ENCODE results near the gene RAX2.

Gene RAX2

DNA sequence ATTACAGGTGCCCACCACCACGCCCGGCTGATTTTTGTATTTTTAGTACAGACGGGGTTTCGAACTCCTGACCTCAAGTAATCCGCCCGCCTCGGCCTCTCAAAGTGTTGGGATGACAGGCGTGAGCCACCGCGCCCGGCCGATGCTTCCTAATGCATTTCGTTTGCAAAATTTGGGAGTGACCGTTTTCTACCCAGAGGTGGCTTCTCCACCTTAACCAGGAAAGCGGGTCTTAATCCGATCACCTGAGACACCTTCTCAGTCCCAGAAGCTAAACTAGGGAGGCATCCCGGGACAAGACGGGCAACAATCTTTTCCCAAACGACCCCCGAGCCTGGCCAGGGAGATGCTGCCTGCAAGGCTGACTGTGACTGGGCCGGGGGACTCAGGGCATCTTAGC, 29.0 kb upstream of the RAX2 start:
- no peak for DNase-seq

DNA sequence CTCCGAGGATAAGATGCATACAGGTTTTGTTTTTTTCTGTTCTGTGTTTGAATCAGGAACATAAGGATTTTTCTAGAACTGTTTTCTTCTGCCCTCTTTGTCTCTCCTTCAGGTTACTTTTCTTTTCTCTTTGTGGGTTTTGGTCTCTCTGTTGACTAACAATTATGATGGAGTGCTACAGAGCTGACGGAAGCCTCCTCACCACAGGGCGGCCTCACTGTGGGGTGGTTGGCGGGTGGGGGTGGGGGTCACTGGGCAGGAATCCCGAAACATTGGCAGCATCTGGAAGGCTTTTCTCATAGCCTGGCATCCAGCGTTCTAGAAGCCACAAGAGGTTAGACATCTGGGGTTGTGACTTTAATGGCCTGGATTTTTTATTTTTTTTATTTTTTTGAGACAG, 26.1 kb upstream of the RAX2 start:
- no peak for DNase-seq

DNA sequence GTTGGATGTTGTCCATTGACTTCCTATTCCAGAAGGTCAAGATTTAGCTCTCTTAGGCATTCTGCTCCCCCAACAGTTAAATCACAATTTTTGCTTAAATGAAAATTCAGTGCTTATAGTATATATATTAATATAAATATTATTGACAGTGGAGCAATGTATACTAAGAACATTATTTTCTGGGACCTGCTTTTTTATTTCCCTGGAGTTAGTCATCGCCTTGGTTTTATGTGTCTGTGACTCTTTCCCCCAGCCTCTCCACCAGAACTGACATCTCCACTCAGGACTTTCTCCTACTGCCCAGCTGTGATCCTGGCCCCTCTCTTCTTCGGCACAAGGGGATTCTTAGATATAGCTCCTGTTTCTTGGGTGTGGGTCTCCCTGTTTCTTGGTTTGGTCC, 24.3 kb upstream of the RAX2 start:
- no peak for DNase-seq

DNA sequence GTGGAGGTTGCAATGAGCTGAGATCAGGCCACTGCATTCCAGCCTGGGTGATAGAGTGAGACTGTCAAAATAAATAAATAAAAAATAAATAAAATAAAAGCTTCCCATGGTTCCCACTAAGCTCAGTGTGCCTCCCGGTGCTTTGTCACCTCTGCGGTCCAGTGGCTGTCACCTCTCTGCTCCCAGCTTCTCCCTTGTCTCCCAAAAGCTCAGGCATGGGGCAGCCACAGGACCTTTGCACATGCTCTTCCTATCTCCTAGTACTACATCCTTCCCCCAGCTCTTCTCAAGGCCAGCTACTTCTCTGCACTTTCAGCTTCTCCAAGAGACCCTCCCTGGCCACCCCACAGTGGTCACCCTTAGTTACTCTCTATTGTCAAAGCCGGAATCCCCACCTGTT, 21.8 kb upstream of the RAX2 start:
- no peak for DNase-seq

DNA sequence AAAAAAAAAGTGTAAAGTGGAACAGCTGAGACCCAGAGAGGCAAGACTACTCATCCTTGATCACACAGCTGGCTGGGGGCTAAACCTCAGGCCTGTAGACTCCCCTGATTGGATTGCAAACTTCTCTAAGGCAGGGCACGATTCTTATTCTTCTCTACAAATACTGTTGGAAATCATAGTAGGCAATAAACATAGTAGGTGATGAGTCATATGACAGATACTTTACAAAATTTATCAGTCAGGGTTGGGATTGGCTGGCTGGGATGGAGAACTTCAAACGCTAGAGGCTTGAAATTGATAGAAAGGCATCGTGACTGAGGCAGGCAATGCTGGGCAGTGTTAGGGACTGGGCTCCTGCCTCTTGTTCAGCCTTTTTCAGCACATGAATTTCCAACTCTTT, 20.1 kb upstream of the RAX2 start:
- DNase-seq: no peak

DNA sequence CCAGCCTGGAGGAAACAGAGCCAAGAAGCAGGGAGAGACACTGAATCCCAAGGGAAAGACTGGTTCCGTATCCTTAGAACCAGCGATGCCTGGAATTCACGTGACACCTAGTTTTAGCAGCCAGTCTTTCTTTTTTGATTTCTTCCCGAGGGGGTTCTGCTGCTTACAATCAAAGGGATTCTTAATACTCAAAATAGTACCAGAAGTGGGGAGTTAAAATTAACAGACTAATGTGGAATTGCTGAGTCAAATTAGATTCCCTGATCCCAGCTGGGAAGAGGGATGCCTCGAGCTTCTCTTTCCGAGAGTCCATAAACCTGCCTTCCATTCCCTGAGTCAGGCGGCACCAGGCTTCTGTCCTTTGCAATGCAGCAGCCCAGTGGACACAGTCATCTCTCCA, 18.9 kb upstream of the RAX2 start:
- DNase-seq: no peak

DNA sequence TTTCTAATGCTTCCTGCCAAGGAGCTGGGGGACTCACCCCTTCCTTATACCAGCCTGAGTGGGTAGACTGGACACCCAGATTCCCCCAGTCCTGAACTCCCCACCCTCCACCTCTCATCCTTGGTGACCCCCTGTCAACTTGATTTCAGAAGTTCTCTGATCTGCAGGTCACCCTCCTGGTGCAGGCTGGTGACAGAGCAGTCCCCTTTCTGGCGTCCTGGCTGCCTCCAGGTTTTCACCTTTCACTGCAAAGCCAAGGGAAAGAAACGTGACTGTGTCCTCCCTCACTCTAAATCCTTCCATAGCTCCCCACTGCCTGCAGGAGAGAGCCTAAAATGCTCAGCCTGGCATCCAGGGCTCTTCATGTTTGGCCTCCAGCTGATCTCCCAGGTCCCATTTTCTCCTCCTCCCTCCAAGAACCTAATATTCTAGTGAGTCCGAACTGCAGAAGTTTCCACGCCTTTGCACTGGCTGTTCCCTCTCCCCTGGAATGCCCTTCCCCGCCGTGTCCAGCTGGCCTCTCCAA, 18.2 kb upstream of the RAX2 start:
- no peak for DNase-seq

DNA sequence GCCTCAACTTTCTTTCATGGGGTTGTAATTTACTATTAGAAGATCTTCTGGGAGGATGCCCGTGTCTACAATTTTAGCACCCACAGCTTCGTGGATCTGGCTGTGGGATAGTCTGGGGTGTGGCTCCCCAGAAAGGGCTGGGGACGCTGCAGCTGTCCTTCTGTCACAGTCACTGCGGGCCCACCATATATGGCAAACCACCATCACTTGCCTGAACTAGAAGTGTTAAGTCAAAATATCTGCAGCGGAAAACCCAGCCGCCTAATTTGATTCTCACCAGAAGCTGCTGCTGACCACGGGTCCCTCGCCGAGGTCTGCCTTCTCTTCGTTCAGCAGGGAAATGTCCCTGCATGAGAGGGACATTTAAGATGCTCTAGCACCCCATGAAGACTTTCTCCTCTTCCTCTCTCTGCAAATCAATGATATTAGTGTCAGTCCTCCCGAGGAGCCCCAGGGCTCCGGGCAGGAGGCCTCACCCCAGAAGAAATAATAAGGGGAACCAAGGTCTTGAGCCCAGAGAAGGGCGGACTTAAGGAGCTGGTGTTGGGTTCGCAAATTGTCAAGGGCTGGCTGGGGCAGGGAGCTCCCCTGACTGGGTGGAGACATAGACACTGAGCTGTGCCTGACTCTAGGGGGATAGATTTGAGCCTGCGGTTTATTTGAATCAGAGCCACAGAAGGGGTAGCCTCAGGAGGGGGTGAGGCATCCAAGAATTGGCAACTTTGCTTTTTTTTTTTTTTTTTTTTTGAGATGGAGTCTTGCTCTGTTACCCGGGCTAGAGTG, 17.2 kb upstream of the RAX2 start:
- DNase-seq: no peak

DNA sequence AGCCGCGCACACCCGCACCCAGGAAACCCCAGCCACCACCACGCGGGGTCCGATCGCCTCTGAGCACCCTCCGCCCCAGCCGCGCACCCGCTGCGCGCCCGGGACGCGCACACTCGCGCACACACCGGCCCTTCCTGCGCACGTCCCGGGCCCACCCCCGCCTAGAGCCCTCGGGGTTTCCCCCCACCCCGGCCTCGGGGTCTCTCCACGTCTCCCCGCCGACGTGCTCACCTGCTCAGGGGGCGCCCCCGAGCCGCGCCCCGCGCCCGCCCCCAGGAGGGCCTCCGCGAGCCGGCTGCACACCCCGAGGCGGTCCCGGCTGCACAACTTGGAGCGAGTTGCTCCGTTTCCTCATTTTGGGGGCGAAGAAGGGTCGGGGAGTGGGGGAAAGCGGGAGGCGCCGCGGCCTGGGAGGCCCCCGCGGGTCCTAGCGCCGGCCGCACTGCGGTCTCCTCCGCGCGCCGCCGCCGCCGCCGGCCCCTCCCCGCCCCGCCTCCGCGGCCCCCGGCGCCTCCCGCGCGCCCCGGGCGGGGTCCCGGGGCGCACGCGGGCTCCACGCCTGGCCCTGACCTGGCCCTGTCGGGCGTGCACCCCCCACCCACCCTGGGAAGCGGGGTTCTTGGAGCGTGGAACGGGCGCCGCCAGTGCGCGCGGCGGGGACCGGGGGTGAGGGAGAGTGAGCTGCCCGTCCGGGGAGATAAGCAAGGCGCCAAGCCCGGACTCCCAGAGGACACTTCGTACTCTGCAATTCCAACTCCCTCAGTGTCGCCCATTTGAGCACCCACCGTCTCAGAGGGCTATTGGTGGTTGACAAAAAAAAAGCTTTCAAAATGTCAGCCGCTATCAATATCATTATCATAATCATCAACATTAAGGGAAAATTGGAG, 14.2 kb upstream of the RAX2 start, which contains the start of gene MATK:
TSS of gene MATK (minus strand) at position 444 of the 887 bp plus-strand sequence. CDS start 1,246 bp downstream, outside the sequence.
- no peak for DNase-seq

DNA sequence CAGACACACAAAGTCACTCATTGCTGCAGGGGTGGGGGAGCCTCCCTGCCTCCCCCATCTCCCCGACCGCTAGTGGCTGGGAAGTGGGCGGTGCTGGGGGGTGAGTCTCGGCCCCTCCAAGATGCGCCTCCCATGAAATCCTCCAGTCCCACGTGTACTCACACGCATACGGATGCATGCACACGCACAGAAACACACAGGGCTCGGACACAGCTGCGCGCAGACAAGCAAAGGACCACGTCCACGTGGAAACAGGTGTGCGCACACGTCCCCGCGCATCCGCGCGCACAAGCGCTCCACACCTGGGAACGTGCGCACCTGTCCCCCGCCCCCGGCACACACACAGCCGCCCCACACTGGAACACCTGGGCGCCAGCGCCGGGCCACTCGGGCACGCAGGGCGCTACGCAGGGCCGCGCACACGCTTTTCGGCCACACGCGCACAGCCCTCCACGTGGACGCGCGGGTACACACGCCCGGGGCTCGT, 13.5 kb upstream of the RAX2 start:
- no peak for DNase-seq

DNA sequence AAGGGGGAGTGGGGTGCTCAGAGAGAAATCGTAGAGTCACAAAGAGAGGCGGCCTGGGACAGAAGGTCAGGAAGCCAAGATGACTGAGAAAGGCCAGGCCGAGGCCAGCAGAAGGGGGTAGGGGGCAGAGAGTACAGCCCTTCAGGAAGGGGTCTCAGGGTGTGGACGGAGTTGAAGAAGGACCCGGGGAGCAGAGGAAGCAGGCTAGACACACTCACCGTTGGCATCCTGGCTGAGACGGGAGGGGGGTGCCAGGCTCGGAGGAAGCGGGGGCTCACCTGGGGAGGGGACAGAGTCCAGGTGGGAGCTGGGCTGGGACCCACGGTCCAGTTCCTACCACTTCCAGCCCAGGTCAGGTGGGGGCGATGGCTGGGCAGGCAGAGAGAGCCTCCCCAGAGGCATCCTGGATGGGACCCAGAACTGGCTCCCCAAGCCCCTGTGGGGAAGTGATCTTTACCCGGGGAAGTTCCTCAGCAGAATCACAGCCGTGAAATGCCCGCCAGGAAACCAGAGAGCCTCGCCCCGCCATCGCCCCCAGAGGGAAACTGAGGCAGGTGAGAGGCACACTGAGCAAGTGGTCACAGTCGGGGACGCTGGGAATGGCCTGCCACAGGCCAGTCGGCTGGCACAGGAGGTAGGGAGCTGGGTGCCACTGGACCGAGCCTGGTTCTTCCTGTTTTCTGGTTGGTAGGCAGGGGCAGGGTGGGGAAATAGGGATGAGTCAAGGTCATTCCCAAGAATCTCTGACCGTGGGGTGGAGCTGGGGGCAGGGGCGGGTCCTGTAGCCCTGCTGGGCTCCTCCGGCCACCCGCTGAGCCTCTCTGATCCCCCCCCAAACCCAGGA, 12.8 kb upstream of the RAX2 start:
- DNase-seq: no peak

DNA sequence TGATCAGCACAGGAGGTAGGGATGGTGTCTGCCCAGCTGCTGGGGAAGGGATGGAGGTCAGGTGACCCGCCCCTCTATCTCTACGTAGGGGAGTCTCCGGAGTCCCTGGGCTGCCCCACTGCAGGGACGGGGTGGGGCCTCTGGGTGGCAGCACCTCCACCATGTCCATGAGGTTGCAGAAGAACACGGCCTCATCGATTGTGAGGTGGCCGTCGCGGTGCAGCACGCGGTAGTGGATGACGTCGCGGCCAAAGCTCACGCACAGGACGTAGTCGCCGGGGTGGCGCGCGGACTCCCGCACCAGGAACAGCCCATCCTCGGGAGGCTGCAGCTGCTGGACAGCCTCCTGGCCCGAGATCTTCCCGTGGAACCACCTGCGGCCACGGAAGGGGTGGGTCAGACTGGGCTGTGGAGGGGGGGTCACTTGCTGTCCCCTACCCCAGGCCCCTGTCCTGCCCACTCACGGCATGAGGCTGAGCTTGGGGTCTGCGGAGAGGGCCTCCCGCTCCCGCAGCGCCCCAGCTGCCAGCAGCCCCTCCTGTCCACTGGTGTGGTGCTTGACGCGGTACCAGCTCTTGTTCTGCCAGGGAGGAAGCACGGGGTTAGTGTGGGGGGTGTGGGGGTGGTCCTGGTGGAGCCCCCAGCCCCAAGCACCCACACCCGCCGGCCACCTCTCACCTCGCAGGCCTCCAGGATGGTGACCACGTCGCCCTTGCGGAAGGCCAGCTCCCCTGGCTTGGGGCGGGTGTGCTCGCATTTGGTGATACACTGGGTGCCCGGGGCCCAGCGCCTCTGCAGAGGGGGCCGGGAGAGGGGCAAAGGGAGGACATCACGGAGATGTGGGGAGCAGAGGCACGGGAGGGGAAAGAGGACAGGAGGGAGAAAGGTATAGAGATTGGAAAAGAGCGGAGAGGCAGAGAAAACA, 11.9 kb upstream of the RAX2 start:
- no peak for DNase-seq

DNA sequence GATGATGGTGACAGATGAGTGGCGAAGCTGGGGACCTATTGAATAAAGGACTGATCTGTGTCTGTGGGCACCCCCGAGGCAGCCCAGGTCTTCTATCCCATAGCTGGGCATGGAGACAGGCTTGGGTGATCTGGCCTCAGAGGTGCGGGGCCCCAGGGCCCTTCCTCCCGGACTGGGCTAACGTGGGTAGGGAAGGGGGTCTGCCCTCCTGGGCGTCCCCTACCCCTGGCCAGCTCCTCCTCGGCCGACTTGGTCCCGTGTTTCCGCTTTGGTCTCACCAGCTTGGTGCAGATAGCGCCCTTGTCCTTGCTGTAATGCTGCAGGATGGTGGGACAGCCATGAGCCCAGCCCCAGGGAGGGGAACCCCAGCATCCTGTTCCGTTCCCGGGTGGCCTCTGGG, 10.9 kb upstream of the RAX2 start:
- no peak for DNase-seq

DNA sequence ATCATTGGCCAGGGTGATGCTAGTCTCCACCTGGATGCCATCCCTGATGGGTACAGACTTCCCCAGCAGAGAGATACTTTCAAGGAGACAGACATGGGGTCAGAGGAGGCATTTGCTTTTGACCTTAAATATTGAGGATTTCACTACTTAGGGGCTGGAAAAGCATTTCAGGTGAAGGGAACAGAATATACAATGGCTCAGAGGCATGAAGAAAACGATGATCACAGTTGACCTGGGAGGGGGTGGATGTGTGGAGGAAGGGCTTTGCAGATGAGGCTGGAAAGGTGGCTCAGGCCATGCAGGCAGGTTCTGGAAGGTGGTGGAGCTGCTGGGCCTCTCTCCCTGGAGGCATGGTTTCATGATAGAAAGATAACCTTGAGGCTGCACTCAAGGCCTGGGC, 10.3 kb upstream of the RAX2 start:
- DNase-seq: no peak

DNA sequence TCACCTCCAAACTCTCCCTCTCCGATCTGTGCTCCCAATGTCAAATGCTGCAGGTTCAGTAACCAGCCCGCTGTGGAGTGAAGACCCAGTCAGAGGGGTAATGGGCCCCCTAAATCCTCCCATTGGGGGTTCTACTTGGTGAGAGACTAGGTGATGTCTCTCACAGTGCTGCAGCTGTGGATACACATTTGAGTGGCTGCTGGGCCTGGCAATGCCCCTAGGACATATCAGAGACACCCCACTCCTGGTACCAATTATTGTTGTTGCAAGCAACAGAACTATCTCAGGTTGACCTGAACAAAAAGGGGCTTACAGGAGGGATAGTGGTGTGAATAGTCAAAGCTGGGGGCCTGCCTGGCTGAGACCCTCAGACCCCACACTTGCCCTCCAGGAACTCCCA, 9.6 kb upstream of the RAX2 start:
- no peak for DNase-seq

DNA sequence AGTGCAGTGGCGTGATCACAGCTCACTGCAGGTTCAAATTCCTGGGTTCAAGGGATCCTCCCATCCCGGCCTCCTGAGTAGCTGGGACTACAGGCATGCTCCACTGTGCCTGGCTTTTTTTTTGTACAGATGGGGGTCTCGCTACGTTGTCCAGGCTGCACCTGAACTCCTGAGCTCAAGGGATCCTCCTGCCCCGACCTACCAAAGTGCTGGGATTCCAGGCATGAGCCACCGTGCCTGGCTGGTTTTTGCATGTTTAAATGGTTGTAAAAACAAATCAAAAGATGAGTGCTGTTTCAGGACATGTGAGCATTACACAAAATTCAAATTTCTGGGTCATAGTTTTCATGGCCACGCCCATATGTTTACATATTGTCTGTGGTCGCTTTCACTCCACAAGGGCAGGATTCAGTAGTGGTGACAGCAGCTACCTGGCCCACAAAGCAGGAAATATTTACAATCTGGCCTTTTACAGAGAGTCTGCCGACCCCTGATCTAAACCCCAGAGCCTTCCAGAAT, 8.8 kb upstream of the RAX2 start:
- no peak for DNase-seq

DNA sequence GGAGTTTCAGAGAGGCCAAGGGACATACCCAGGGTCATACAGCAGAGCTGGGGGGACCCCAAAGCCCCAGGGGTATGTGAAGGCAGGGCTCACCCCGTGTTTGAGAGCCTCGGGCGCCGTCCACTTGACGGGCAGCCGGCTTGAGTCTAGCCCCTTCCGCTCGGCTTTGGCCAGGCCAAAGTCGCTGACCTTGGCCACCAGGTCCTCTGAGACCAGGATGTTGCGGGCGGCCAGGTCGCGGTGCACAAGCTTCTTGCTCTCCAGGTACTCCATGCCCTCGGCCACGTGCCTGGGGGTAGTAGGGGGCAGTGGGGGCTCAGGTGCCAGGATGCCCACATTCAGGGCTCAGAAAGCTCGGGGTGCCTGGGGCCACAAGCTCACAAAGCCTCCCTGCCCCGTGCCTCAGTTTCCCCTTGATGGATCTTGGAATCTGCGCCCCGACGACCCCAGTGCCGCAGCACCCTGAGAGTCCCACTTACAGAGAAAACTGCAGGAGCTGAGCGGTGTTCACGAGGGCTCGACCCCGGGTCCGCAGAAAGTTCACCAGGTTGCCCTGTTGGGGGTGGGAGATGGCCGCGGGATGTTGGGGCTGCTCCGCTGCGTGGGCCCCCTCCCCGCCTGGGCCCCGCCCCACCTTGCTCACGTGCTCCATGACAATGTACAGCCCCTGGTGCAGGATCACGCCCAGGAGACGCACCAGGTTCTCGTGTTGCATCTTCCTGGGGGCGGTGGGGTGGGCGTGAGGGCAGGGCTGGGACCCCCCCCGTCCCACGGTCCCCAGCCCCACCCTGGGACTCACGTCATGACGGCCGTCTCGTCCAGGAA, 7.1 kb upstream of the RAX2 start:
- DNase-seq: no peak

DNA sequence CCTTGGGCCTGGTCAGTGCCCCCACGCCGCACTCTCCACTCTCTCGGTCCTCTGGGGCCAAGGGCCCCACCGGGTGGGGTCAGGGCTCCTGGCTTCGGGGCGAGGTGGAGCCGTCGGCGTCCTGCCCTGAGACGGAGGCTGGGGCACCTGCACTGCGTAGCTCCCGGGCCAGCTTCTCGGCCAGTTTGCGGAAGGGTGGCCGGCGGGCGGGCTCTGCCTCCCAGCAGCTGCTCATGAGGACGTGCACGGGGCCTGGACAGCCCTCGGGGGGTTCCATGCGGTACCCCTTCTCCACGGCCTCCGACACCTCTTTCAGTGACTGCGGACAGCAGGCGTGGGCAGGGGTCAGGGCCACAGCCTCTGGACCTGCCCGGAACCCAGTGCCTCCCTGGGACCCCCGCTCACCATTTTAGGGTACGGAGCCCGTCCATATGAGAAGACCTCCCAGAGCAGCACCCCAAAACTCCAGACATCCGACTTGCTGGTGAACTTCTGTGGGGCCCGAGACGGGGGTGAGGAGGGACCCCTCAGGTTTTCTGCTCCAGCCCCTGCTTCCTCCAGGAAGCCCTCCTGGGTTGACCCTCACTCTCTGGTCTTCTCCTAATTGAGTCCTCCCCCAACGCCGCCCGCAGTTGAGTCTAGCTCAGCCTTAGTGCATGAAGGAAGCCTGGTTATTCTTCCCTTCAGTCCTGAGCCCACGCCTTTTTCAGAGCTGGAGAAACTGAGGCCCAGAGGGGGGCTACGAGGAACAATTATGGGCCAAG, 6.3 kb upstream of the RAX2 start:
- DNase-seq: no peak

DNA sequence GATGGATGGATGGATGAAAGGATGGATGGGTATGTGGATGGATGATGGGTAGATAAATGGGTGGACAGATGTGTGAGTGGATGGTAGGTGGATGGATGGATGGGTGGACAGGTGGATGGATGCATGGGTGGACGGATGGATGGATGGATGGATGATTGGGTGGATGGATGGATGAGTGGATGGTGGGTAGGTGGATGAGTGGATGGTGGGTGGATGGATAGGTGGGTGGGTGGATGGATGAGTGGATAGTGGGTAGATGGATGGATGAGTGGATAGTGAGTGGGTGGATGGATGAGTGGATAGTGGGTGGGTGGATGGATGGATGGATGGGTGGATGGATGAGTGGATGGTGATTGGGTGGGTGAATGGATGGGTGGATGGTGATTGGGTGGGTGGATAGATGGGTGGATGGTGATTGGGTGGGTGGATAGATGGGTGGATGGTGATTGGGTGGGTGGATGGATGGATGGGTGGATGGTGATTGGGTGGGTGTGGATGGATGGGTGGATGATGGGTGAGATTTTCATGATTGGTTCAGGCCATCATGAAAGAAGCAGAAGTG, 4.5 kb upstream of the RAX2 start:
- no peak for DNase-seq
